NCI-H2029 (cell line): Measurements from ENCODE around the gene ZNF267.
"Not testable (repeated sequence)": the region's sequence is repeated elsewhere in the genome, so short reads cannot be mapped to it uniquely, and the experiment has no call there.

Experiments used
- DNase-seq: peaks from one replicate; lab custom pipeline; 2025; lab: John Stamatoyannopoulos, UW

ZNF267 gene

DNA sequence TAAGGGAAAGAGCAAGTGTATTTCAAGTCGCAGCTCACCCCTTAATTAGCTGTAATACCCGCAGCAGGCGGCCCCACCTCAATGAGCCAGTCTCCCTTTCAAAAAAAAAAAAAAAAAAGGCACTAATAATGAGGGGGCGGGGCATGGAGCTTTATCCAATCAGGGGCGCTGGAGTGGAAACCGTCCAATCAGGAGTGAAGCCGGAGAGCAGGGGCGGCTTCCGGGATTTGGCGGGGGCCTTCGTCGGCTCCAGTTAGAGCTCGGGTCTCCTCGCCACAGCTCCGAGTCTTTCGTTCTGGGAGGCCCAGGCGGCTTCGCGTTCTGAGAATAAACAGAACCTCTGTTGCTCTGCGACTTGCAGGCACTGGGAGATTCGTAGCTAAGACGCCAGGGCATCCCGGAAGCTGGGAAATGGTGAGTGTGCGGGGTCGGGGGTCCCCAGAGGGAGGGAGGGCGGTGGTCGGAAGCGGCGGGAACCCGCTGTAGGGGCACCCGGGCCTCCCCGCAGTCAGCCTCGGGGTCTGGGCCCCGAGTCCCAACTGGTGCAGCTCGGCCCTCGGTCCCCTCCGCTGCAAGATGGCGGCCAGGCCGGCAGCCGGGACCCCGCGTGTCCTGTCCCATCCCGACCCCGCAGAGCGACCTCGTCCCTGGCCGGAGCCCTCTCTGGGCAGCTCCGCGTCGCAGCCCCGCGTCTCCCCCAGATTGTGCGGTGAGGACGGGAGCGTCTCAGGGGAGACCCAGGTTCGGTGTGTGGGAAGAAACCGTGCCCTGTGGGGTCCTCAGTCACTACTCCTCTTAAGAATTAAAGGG, at the start of gene ZNF267:
TSS of gene ZNF267 (plus strand) at position 252 of the 810 bp plus-strand sequence. CDS start at position 412, 160 bp downstream.
- peak; percentile 92 for DNase-seq

DNA sequence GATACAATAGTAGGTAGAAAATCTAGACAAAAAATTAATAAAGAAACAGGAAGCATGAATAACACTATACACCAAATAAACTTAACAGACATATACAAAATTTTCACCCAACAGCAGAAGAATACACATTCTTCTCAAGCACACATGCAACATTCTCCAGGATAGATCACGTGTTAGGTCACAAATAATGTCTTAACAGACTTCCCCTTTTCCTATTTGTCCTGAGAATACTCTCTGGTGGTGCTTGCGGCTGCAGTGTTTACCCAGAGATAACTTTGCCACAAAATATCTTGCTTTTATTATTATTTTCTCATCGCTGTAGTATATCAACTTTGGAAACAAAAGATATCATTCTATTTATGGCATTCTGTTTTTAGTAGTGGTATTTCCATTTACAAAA, 40.6 kb upstream of the ZNF267 start:
- DNase-seq = no peak

DNA sequence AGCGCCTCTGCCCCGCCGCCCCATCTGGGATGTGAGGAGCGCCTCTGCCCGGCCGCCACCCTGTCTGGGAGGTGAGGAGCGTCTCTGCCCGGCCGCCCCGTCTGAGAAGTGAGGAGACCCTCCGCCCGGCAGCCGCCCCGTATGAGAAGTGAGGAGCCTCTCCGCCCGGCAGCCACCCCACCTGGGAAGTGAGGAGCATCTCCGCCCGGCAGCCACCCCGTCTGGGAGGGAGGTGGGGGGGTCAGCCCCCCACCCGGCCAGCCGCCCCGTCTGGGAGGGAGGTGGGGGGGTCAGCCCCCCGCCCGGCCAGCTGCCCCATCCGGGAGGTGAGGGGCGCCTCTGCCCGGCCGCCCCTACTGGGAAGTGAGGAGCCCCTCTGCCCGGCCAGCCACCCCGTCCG, 37.2 kb upstream of the ZNF267 start:
- DNase-seq = not testable (repeated sequence)

DNA sequence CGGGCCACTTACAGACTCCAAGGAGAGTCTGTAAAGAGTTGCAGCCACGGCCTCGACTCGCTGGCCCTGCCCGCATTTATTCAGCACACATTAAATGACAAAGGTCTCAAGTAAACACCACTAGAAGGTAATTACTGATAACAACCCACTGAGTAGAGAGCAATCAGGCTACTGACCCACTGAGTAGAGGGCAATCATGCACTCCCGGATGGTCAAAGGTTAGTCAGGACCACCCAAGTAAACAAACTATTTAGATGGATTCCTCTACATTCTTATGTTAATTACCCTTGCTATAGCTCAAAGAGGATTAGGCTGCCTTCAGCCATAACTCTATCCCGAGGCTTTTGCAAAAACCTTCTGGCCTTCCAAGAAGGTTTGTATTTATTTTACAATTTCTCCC, 30.7 kb upstream of the ZNF267 start:
- DNase-seq = no peak

DNA sequence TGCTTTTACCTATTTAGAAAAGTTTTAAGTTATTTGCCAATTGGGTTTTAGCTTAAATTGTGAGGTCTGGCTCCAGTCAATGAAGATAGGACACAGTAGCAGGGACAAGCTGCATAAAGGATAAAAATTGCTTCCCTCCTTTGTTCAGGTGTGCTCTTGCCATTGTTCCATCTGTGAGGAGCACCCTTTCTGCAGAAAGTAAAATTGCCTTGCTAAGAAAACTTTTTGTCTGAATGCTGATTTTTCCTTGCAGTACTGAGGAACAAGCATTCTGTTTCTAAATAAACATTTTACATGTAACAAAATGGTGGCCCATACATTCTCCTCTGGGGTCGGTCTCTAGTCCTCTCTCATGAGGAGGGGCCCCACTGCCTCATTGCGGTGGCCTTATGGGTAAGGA, 25.0 kb upstream of the ZNF267 start:
- not testable (repeated sequence) for DNase-seq

DNA sequence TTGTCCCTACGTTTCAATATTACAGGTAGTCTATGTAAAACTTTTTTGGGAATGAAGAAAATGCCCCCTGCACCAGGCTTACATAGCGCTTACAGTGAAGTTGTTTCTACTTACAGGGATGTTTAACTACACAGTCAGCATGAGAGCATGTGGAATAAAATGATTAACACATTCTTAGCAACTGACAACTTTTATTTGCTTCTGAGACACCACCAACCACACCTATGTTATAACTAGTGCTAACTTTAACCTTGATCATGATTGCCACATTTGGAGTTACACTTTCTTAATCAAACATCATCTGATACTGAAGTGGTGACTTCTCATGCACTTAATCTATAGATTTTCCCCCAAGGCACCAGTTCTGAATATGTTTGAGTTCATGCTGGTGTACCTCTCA, 20.3 kb upstream of the ZNF267 start:
- DNase-seq = no peak

DNA sequence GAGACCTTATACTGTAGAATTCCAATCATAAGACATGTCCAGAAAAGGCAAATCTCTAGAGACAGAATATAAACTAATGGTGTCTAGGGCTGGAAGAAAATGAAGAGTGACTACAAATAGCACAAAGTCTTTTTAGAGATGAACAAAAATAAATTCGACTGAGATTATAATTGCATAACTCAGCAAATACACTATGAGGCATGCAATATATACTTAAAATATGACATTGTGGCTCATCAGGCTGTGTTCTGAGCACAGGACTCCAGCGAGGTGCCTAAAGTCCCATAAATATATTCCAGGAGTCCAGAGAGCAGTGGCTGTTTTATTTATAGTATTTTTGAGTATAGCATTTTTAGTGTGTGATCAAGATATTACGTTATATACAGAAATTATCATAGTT, 13.1 kb upstream of the ZNF267 start:
- DNase-seq = no peak

DNA sequence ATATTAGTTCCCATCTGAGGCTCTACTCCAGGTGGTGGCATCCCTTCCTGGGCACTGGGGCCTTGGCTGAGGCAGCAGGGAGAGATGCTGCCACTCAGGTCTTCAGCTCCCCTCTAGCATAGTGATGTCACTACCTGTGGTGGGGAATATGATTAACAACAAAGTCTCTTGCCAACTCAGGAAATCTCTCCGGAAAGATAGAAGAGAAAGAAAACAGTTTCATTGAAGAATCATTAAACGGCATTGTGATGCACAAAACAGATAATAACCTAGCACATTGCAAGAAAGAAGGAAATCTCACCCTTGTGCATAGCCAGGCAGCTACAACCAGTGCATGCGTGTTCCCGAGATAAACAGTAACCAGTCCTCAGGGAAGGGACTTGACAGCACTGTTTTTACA, 12.2 kb upstream of the ZNF267 start:
- no peak for DNase-seq

DNA sequence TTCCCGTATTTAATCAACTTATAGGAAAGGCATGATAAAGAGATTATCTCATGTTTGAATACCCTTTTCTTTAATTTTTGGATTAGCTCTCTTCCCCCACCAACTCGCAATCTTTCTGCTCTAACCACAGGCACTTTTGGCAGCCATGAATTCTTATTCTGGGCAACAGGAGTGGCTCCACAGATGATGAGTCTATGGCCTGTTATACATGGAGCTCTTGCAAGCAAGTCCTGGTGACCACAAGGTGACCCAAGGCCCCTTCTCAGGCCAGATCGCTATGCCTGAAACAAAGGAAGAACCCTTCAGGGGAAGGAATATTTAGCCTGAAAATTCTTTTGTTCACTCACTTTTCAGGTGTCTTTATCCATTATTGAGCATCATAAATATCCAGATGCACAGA, 10.8 kb upstream of the ZNF267 start:
- DNase-seq = no peak

DNA sequence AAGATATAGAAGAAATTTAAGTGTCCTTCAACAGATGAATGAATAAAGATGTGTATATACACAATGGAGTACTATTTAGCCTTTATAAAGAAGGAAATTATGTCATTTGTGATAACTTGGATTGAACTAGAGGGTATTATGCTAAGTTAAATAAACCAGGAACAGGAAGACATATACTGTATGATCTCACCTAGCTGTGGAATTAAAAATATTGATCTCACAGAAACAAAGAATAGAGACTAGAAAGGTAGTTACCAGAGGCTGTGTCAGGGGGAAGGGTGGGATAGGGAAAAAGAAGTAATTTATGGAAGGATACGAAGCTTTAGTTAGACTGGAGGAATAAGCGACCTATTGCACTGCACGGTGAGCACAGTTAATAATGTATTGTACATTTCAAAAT, 5.4 kb upstream of the ZNF267 start:
- DNase-seq = no peak

DNA sequence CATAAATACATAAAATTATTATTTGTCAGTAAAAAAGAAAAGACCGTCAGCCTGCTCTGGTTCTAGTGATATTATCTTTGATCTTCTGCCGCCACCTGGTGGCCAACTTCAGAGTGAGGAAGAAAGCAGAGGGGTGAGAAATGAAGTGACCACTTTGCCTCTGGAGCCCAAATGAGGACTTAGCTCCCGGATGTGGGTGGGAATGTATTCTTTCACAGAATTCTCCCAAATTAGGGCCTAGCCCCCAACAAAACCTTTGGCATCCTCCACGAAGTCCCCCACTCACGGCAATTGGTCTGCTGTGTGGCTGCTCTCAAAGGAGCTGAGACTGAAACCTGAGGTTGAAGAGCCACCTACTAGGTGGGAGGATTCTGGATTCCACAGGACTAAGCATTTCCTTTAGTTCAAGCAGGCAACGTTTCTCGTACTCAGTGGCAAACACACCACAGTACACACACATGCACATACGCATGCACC, 4.9 kb upstream of the ZNF267 start:
- DNase-seq = peak; percentile 71

DNA sequence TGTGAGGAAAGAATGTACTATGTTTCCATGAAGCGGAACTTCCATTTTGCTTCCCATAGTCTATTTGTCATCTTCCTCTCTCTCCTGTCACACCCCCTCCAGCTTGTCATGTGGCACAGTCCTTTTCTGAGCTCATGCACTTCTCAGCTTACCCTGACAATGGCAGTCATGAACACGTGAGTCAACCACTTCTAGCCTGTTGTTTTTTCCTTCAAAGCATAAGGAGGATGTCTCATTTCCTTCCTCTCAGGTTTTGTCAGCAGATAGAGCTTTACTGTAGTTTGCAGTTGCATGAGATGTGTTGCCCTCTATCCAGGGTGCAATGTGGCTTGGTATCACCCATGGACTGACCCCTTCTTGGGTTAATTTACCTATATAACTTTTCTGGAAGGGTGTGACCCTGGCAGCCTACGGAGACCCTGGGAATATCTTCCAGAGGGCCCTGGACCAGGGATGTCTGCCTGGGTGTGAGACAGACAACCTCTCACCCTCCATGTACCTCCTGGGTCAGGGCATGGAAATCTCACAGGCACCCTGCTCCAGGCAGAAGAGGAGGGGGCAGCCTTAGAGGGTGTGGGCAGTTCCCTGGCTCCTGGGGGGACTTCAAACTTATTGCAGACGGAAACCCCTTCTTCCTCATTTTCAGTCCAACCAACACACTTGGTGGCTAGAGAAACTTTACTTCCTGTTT, 4.0 kb upstream of the ZNF267 start:
- peak; percentile 90 for DNase-seq

DNA sequence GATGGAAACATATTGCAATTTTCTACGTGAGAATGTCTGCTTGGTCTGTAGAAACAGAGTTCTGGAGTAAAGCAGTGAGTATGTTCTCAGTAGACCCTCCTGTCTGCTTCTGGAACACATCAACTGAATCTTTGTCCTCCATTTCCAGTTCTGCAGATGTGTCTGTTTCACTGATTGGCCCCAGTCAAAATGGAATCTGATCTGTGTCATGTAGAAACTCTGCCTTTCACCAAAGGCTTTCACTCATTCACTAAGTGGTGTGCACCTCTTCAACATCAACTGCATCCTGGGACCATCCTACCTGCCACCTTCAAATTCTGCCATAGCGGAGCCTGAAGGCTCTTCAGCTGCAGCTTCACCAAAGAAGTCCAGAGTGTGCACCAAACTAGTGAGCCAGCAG, 2.8 kb upstream of the ZNF267 start:
- DNase-seq = no peak

DNA sequence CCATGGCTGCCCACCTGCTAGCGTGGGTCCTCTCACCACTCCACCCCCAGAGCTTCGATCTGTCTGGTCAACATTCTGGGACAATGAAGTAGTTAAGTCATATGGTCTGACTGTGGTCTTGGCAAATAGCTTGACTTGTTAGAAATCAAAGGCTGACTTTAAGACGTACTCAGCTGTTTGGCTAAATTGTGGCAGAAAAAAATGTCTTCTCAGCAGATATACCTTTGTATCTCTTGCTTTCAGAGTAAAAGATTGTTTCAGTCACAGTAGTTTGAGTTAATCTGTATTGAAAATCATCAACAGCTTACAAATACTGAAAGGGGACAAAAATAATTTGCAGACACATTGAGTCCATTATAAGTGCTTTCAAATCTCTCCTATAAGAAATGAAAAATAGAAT, 2.1 kb upstream of the ZNF267 start:
- DNase-seq = no peak

DNA sequence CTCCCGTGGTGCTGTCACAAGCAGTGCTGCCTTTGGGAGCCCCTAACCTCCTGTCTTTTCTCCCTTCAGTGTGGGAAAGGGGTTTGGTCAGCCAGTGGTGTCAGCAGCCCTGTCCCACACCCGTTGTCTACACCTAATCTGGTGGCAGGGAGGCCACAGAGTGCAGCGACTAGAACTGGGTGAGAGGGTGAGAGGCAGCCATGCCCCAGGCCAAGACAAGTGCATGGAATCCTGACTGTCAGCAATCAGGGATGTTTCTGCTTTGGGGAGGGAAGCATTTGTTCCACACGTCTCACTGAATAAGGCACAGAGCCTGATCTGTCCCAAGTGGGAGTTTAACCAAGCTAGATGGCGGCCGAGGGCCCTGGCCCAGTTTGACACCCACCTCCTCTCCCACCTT, 1.4 kb upstream of the ZNF267 start:
- DNase-seq = no peak

DNA sequence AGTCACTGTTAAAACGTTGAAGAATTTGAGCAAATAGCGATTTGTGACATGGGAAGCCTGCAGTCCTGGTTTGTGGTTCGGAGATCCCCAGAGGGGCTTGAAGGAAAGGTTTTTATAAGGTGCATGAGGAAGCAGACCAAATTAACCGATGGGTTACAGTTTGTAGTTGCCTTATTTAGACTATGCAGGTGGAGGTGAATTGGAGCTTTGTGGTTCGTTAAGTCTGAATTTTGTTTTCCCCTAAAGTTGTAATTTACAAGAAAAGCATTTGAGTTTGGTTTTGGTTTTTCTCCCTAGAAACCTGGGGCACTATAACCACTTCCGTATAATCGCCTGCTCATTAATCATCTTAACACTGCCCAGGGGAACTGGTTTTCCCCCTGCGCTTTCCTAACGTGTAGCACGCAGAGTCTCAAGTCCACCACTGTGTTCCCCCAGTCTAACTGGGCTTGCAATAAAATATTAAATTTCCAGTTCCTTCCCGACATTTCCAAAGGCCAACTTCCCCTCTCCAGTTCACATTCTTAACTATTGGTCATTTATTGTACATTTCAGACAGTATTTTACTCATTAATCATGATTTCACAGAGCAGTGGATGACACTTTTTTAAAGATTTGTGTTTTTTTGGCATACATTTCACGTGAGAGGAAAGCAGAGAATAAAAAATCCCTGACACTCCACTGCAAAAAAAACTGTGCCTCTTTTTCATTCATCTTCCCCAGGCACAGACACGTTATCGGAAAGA, 932 bp downstream of the ZNF267 start:
- no peak for DNase-seq

DNA sequence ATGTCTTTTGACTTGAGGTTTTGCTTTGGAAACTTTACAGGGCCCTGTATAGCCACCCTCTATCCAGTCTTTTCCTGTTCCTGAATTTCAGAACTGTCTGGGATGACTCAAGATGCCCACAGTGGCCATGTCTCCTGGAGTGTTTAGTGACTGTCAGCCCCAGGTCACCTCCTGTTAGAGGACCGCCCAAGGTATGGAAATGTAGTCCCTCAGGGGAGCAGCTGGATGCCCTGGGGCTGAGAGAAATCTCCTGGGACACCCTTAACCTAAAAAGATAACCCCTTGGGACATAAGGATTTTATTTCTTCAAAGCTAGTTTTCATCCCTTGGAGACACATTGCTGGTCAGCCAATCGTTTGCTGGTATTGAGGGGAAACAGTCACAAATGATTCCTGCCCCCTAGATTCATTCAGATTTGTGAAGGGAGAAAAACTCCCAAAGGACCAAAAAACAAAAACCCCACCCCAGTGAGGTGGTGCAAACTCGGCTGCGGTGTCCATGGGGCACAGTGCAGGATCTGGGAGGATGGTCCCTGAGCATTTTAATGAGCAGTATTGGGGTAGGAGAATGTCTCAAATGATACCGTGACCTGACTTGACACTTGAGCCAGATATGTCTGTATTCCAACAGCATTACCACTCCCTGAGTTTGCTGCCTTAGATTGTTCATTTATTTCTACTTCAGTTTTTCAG, 1.7 kb downstream of the ZNF267 start:
- no peak for DNase-seq

DNA sequence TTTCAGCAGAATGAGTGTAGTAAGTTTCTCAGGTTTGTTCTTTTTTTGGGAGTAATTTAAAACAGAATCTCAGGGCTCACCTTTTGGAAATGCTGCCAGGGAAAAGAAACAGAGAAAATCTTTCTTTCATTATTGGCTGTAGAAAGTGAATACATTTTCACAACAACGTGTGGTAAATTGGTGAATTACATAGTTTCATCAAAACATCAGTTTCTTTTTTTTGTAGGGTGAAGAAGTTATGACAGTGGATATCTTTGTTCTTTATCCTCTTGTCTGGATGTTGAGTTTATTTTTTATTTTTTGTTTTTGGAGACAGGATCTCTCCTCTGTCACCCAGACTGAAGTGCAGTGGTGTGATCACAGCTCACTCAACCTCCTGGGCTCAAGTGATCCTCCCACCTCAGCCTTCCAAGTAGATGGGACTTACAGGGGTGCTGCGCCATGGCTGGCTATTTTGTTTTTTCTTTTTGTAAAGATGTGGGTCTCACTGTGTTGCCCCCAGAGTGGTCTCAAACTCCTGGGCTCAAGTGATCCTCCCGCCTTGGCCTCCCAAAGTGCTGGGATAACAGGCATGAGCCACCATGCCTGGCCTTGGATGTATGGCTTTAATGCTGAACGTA, 2.4 kb downstream of the ZNF267 start:
- no peak for DNase-seq

DNA sequence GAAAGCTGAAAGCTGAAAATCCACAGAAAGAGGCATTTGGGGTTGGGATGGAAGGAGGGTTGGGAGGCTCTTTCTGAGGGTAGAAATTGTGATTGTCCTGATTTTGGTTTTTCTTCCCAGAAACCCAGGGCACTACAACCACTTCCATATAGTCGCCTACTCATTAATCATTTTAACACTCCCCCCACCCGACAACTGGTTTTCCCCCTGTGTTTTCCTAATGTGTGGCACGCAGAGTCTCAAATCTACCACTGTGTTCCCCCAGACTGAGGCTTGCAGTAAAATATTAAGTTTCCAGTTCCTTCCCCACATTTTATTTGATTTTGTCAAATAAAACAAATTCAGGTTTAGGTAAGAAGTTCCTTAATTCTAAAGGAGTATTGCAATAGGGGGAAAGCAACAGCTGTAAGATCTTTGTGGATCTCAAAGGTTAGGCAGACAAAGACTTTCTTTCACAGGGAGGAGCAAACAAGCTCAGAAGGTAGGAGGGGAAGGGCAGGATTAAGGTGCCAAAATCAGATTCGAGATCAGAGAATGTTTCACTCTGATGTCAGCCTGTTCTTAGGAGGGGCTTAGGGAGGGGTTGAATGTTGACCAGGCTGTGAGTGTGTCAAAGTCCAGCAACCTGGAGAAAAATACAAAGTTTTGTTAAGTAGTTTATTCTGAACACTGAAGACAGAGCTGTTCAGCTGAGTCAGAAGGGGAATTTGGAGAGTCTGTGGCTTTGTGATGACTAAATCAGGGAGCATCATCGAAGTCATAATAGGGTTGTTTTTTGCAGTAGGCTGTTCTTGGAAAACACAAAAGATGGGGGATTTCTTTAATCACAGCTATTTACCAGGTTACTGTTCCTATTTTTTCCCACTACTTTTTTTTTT, 3.6 kb downstream of the ZNF267 start:
- DNase-seq = no peak

DNA sequence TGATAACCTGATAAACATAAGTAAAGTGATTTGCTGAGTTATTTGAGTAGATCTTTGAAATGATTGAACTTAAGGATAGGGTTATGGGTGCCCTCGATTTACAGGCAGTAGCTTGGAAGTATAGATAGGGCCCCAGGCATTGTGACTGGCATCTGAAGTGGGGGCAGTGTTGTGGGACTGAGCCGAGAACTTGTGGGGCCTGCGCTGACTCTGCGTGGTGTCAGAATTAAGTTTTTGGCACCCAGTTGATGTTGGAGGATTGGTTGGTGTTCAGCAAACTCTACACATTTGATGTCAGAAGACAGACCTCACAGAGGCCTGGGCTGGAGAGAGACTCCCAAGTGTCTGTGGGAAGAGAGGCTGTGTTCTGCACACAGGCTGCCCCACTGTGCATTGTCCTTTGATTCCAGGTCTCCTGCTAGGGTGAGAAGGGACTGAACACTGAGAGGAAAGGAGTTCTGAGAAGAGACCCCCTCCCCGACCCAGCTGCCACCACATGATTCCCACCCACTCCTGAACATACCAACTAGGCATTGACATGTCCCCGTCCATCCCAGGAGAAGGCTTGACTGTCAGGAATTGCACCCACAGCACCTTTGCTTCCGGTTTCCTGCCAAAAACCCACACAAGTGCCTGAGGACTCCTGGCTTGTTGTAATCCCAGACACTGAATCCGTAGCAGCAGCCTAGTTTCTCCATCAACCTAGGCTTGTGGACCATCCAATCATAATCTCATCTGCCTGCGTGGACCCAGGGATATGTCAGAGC, 4.5 kb downstream of the ZNF267 start:
- no peak for DNase-seq
